Measurements from ENCODE around the gene BOLA2B. TPM values are rescaled to one million over a fixed set of nuclear protein-coding genes. Genes with fewer than 3 reads are reported as not detected.

Gene BOLA2B
- total and polyA plus RNA-seq, 2 of the 4 experiments (the other 2 are of a cell fraction) = 121 to 301 TPM

DNA sequence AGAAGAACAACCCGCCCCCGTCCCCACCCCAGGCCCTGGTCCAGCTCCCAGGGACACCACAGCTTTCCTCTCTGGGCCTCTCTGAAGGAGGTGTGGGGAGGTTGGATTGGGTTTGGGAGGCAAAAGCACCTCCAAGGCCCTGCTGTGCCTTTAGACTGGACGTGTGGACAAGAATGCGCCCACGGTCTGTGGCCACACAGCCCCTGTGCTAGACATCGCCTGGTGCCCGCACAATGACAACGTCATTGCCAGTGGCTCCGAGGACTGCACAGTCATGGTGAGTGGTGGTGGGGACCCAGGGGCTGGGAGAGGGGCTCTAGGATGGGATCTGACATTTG, 7.1 kb downstream of the BOLA2B start:
- no peaks in the 10 kb centered on the region for H3K9me1 ChIP-seq (ENCODE audit: insufficient read depth, low read length)
- intact Hi-C loops (cut with micrococcal nuclease) (no loop called here), dilution Hi-C loops (cut with HindIII; ENCODE audit: low sequenced_read_pairs, unreplicated experiment) (no loop called here), in situ Hi-C loops (cut with MboI; ENCODE audit: low sequenced_read_pairs) (loop anchor here (25.0 kb wide), 1 partner anchor 226 kb away; the partner anchor contains the start of gene ZNF771)
- H4K8ac ChIP-seq (ENCODE audit: low read depth in 2 of 2, low read length in 2 of 2) = no peak overlapping the region
- H3K27me3 ChIP-seq (ENCODE audit: control insufficient read depth, insufficient read depth, low read length) = no peaks in the 10 kb centered on the region
- no peak overlapping the region for H2BK15ac ChIP-seq (ENCODE audit: low read depth, low read length)
- H3K27ac ChIP-seq (ENCODE audit: insufficient read depth, low read length) = no peak overlapping the region
- H4K20me1 ChIP-seq (ENCODE audit: insufficient read depth, low read length) = no peaks in the 10 kb centered on the region
- no TSS peak for BruUV-seq (replicated peaks)
- no peak overlapping the region for H2AFZ ChIP-seq (replicated peaks; ENCODE audit: low read length, poor library complexity)
- no peak overlapping the region for H3K23ac ChIP-seq (ENCODE audit: low read depth, low read length)
- H3K36me3 ChIP-seq (ENCODE audit: control insufficient read depth, insufficient read depth, low read length) = peaks cover 1% of the 10 kb centered on the region; the same call in 1 of the 2 replicates
- no peak overlapping the region for H4K5ac ChIP-seq (ENCODE audit: low read depth, low read length)
- ChIA-PET CTCF (no interaction called here), POLR2A (ENCODE audit: unreplicated experiment) (no interaction called here)
- DNase-seq = no peak
- no peak overlapping the region for H2BK20ac ChIP-seq (ENCODE audit: low read depth, low read length)
- peaks cover 0 to 7% of the 10 kb centered on the region in 2 experiments; a peak in 2 of 4 replicates for H3K79me1 ChIP-seq (ENCODE audit: low read depth in 1 of 2, low read length in 2 of 2)
- no peak overlapping the region for H3K9ac ChIP-seq (ENCODE audit: low read depth, low read length)
- no peak overlapping the region for H3K4me2 ChIP-seq (ENCODE audit: low read depth, low read length)
- H2AK5ac ChIP-seq (ENCODE audit: low read depth, low read length) = no peak overlapping the region
- peaks cover 2% of the 10 kb centered on the region; the same call in 1 of the 2 replicates for H3K4me1 ChIP-seq (ENCODE audit: control insufficient read depth, insufficient read depth, low read length)
- H3K56ac ChIP-seq (ENCODE audit: extremely low read depth, insufficient read depth, low read length) = no peak overlapping the region
- H3K4me3 ChIP-seq (ENCODE audit: insufficient read depth, low read depth, low read length) = no peak overlapping the region
- TF ChIP-seq SMC3 (IDR thresholded peaks at IDR 0.05; ENCODE audit: low read depth, low read length) (no peak), RFX5 (IDR thresholded peaks at IDR 0.05; ENCODE audit: low read depth, low read length) (no peak), POLR2A (IDR thresholded peaks at IDR 0.05; ENCODE audit: low read depth, low read length) (no peak)
- H3K14ac ChIP-seq (replicated peaks; ENCODE audit: low read depth, low read length) = no peak overlapping the region
- no peak overlapping the region for H2BK120ac ChIP-seq (ENCODE audit: low read depth, low read length)
- no CpG with 5 or more reads among the region's 9 CpGs for WGBS, 2 experiments (ENCODE audit: extremely low coverage in 2 of 2, insufficient read length in 1 of 2)
- no peaks in the 10 kb centered on the region for H3K9me3 ChIP-seq (ENCODE audit: control insufficient read depth, insufficient read depth, low read length)
- H3K4ac ChIP-seq (ENCODE audit: low read depth, low read length) = no peak overlapping the region
- H4K91ac ChIP-seq (ENCODE audit: insufficient read depth, low read depth, low read length) = no peak overlapping the region
- no peak overlapping the region for H2AK9ac ChIP-seq (replicated peaks; ENCODE audit: low read depth, low read length, poor library complexity)
- H2BK5ac ChIP-seq (ENCODE audit: low read depth, low read length, poor library complexity, severe bottlenecking) = no peak overlapping the region
- no peak overlapping the region for H3K18ac ChIP-seq (ENCODE audit: low read depth, low read length)
- no peak for ATAC-seq (ENCODE audit: low read depth)

All from IMR-90 (cell line).